ENCODE results near the gene PNPLA8. TPM values are rescaled to one million over a fixed set of nuclear protein-coding genes. Genes with fewer than 3 reads are reported as not detected.
"Not testable (repeated sequence)": the region's sequence is repeated elsewhere in the genome, so short reads cannot be mapped to it uniquely, and the experiment has no call there.

The PNPLA8 gene
- total and polyA plus RNA-seq, 4 donors, result 14.7 to 30.3 (median 23.0) TPM

- TF ChIP-seq, protein P1, sequence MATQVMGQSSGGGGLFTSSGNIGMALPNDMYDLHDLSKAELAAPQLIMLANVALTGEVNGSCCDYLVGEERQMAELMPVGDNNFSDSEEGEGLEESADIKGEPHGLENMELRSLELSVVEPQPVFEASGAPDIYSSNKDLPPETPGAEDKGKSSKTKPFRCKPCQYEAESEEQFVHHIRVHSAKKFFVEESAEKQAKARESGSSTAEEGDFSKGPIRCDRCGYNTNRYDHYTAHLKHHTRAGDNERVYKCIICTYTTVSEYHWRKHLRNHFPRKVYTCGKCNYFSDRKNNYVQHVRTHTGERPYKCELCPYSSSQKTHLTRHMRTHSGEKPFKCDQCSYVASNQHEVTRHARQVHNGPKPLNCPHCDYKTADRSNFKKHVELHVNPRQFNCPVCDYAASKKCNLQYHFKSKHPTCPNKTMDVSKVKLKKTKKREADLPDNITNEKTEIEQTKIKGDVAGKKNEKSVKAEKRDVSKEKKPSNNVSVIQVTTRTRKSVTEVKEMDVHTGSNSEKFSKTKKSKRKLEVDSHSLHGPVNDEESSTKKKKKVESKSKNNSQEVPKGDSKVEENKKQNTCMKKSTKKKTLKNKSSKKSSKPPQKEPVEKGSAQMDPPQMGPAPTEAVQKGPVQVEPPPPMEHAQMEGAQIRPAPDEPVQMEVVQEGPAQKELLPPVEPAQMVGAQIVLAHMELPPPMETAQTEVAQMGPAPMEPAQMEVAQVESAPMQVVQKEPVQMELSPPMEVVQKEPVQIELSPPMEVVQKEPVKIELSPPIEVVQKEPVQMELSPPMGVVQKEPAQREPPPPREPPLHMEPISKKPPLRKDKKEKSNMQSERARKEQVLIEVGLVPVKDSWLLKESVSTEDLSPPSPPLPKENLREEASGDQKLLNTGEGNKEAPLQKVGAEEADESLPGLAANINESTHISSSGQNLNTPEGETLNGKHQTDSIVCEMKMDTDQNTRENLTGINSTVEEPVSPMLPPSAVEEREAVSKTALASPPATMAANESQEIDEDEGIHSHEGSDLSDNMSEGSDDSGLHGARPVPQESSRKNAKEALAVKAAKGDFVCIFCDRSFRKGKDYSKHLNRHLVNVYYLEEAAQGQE (IDR thresholded peaks at IDR 0.05), result no peak
These were observed 57.7 kb downstream of the PNPLA8 start (continued) for GRCh38 chr7:108468246-108468645.

DNA sequence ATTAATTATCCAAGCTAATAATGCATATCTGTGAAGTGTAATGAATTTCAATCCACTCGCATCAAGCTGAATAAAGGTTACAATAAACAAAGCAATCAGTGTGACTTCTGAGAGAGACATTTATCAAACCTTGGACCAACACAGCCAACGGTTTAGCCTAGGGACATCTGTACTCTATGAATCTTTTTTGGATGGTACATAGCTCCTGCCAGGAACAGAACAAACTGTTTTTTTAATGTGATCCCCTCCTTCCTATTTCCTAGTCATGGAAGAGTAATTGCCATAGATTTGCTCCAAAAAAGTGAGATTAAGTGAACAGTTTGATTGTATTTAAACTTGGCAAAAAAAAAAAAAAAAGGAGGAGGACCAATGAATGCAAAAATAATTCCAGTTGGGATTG lies 58.5 kb downstream of the PNPLA8 start:
- Histone ChIP-seq H3K4me1 (ENCODE audit: control insufficient read depth in 4 of 4, insufficient read depth in 4 of 4, low read length in 3 of 4) (no peaks in the 10 kb centered on the region), H3K9me3 (ENCODE audit: control insufficient read depth in 4 of 4, low read length in 3 of 4) (no peaks in the 10 kb centered on the region), H3K36me3 (ENCODE audit: control insufficient read depth in 4 of 4, insufficient read depth in 3 of 4, low read depth in 1 of 4, low read length in 3 of 4) (peaks cover 0 to 6% (median 1%) of the 10 kb centered on the region in 4 donors), H3K9ac (ENCODE audit: low read depth in 1 of 2, low read length in 2 of 2) (no peak overlapping the region), H3K27me3 (ENCODE audit: control insufficient read depth in 4 of 4, insufficient read depth in 4 of 4, low read length in 3 of 4) (no peaks in the 10 kb centered on the region), H3K27ac (ENCODE audit: low read depth in 1 of 2, low read length in 2 of 2) (no peak overlapping the region), H3K4me3 (ENCODE audit: low read depth in 1 of 3, low read length in 3 of 3) (no peak overlapping the region)
- WGBS, result 78% methylated on average over 2 of the region's 2 CpGs
- no peak for DNase-seq (ENCODE audit: low spot score)
- TF ChIP-seq HNF4G (IDR thresholded peaks at IDR 0.05) (no peak), MAX (IDR thresholded peaks at IDR 0.05) (no peak), HNF4A (conservative IDR thresholded peaks at IDR 0.05) (no peak), ATF3 (IDR thresholded peaks at IDR 0.05) (no peak), NR2F2 (IDR thresholded peaks at IDR 0.05) (no peak), EGR1 (IDR thresholded peaks at IDR 0.05; ENCODE audit: low read depth in 2 of 2) (no peak)

- H3K4me3 ChIP-seq (ENCODE audit: low read depth in 1 of 3, low read length in 3 of 3); H3K9me3 ChIP-seq (ENCODE audit: control insufficient read depth in 4 of 4, low read length in 3 of 4); DNase-seq (ENCODE audit: low spot score); H3K27ac ChIP-seq (ENCODE audit: low read depth in 1 of 2, low read length in 2 of 2); H3K36me3 ChIP-seq (ENCODE audit: control insufficient read depth in 4 of 4, insufficient read depth in 3 of 4, low read depth in 1 of 4, low read length in 3 of 4); H3K27me3 ChIP-seq (ENCODE audit: control insufficient read depth in 4 of 4, insufficient read depth in 4 of 4, low read length in 3 of 4); H3K9ac ChIP-seq (ENCODE audit: low read depth in 1 of 2, low read length in 2 of 2); H3K4me1 ChIP-seq (ENCODE audit: control insufficient read depth in 4 of 4, insufficient read depth in 4 of 4, low read length in 3 of 4): not testable (repeated sequence)
- WGBS, result 91% methylated on average over 2 of the region's 2 CpGs
These were observed 59.6 kb downstream of the PNPLA8 start for GRCh38 chr7:108466322-108466721.

GRCh38 chr7:108464743-108465142 lies 61.2 kb downstream of the PNPLA8 start:
- no peak overlapping the region for H3K27ac ChIP-seq (ENCODE audit: low read depth in 1 of 2, low read length in 2 of 2)
- H3K9ac ChIP-seq (ENCODE audit: low read depth in 1 of 2, low read length in 2 of 2), result no peak overlapping the region
- H3K9me3 ChIP-seq (ENCODE audit: control insufficient read depth in 4 of 4, low read length in 3 of 4), result no peaks in the 10 kb centered on the region
- no peaks in the 10 kb centered on the region for H3K27me3 ChIP-seq (ENCODE audit: control insufficient read depth in 4 of 4, insufficient read depth in 4 of 4, low read length in 3 of 4)
- no peaks in the 10 kb centered on the region for H3K36me3 ChIP-seq (ENCODE audit: control insufficient read depth in 4 of 4, insufficient read depth in 3 of 4, low read depth in 1 of 4, low read length in 3 of 4)
- H3K4me1 ChIP-seq (ENCODE audit: control insufficient read depth in 4 of 4, insufficient read depth in 4 of 4, low read length in 3 of 4), result no peaks in the 10 kb centered on the region
- H3K4me3 ChIP-seq (ENCODE audit: low read depth in 1 of 3, low read length in 3 of 3), result no peak overlapping the region
- no peak for DNase-seq (ENCODE audit: low spot score)
- WGBS, result 94% methylated on average over 2 of the region's 2 CpGs
- TF ChIP-seq RXRA (IDR thresholded peaks at IDR 0.05) (no peak), CTCF (IDR thresholded peaks at IDR 0.05; ENCODE audit: low read depth, low read length, missing input control) (no peak), ZBTB33 (IDR thresholded peaks at IDR 0.05) (no peak), YY1 (IDR thresholded peaks at IDR 0.05) (no peak), EGR1 (IDR thresholded peaks at IDR 0.05; ENCODE audit: low read depth in 2 of 2) (no peak), ATF3 (IDR thresholded peaks at IDR 0.05) (no peak), SP1 (IDR thresholded peaks at IDR 0.05) (no peak), GABPA (IDR thresholded peaks at IDR 0.05 in 1 of 2, conservative IDR thresholded peaks at IDR 0.05 in 1 of 2) (no peak), HNF4A (conservative IDR thresholded peaks at IDR 0.05) (no peak), TAF1 (conservative IDR thresholded peaks at IDR 0.05) (no peak), NR2F2 (IDR thresholded peaks at IDR 0.05) (no peak), RAD21 (IDR thresholded peaks at IDR 0.05) (no peak), FOXA1 (IDR thresholded peaks at IDR 0.05) (no peak), MAX (IDR thresholded peaks at IDR 0.05) (no peak), FOXA2 (IDR thresholded peaks at IDR 0.05) (no peak), HNF4G (IDR thresholded peaks at IDR 0.05) (no peak), JUND (IDR thresholded peaks at IDR 0.05) (no peak)
